BE2C (cell line): ENCODE data around the gene SLC6A9.

Source experiments
- DNase-seq: peaks from one replicate; pipeline ENCODE4 v3.0.0-alpha.2; 2020
- H3K27me3 ChIP-seq: fragments of 250-450 bp; sonication (Bioruptor Pico); 2 replicates; pipeline ENCODE4 v1.5.1; 2020; ENCODE audit warnings: mild to moderate bottlenecking
- H3K36me3 ChIP-seq: fragments of 250-450 bp; sonication (Bioruptor Pico); 2 replicates; pipeline ENCODE4 v1.5.1; 2020; ENCODE audit warnings: mild to moderate bottlenecking
- H3K4me1 ChIP-seq: fragments of 250-450 bp; sonication (Bioruptor Pico); 2 replicates; pipeline ENCODE4 v1.5.1; 2020
- H3K4me3 ChIP-seq: 2 replicates; pipeline ENCODE4 v1.5.1; 2011; ENCODE audit warnings: low read depth, low read length
- H3K9me3 ChIP-seq: fragments of 250-450 bp; sonication (Bioruptor Pico); 2 replicates; pipeline ENCODE4 v1.5.1; 2020
- TF ChIP-seq, protein P1 (sequence below): IDR thresholded peaks from 2 replicates; pipeline ENCODE4 v1.5.1; 2012; ENCODE audit warnings: mild to moderate bottlenecking, low read depth, low read length

SLC6A9 gene

DNA sequence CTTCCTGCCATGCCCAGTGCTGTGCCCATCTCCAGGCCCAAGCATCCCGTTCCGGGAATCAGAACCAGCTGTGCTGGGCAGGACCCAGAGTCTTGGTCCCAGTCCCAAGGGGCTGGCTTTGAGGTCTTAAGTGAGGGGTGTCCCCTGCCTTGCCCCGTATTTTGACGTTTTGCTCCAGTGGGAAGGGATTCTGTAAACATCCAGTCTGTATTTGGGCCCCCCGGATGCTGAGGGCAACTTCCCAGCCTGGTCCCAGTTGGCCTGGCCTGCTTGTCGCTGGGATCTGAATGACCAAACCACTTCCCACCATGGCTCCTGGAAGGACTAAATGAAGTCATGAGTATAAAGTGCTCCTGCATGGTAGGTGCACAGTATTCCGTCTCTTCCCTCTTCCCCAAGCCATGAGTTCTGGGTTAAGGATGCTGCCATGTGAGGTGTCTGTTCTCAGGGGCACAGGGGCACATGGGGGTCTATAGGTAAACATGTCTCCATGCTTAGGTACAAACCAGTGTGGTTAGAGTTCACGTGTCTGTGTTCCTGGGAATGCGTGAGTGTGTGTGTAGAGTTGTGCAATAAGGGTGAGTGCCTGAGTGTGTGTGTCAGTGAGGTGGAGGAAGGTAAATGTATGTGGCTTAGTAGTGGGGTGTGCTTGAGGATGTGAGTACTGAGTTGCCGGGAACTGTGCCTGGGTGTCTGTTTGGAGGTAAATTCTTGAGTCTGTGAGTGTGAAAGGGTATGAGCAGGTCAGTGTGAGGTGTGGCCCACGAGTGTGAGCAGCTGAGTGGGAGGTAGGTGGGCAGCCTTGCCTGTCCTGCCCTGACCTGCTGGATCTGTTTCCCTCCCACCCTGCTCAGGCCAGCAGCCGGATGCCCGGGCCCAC is 50.8 kb downstream of the SLC6A9 start:
- no peak for DNase-seq
- TF ChIP-seq, protein P1, sequence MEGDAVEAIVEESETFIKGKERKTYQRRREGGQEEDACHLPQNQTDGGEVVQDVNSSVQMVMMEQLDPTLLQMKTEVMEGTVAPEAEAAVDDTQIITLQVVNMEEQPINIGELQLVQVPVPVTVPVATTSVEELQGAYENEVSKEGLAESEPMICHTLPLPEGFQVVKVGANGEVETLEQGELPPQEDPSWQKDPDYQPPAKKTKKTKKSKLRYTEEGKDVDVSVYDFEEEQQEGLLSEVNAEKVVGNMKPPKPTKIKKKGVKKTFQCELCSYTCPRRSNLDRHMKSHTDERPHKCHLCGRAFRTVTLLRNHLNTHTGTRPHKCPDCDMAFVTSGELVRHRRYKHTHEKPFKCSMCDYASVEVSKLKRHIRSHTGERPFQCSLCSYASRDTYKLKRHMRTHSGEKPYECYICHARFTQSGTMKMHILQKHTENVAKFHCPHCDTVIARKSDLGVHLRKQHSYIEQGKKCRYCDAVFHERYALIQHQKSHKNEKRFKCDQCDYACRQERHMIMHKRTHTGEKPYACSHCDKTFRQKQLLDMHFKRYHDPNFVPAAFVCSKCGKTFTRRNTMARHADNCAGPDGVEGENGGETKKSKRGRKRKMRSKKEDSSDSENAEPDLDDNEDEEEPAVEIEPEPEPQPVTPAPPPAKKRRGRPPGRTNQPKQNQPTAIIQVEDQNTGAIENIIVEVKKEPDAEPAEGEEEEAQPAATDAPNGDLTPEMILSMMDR: no peak
- Histone ChIP-seq H3K4me1 (no peaks in the 10 kb centered on the region), H3K36me3 (peaks cover 8% of the 10 kb centered on the region), H3K4me3 (peak overlapping the region; percentile 59), H3K27me3 (no peaks in the 10 kb centered on the region), H3K9me3 (no peaks in the 10 kb centered on the region)

DNA sequence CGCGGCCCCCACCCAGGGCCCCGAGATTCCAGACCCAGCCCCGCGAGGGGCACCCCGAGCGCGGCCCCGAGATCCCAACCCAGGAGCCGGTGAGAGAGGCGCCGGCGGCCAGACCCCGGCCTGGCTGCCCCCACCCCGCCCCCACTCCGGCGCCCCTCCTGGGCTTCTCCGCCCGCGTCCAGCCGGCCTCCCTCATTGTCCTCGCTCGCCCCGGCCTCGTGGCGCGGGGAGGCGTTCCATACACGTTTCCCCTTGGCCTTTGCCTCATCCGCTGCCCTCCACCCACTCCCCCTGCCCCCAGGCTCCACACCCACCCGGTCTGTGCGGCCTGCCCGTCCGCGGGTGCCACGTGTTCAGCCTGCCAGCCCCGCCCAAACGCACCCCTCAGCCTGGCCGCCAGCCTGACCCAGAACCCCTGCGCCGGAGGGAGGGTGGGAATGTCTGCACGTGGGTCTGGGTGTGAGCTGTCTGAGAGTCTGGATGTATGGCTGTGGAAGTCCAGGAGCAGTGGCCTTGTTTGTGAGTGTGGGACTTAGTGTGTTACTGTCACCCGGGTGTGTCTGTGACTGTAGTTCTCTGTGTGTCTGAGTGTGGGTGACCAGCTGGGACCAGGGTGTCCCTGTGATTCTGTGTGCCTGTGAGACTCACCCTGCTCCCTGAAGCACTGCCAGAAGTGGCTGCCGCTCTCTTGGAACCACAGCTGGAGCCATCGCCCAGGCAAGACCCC is 51.6 kb downstream of the SLC6A9 start:
- Histone ChIP-seq H3K27me3 (no peaks in the 10 kb centered on the region), H3K9me3 (no peaks in the 10 kb centered on the region), H3K36me3 (peaks cover 8% of the 10 kb centered on the region), H3K4me3 (peak overlapping the region; percentile 59), H3K4me1 (no peaks in the 10 kb centered on the region)
- TF ChIP-seq, protein P1: no peak
- peak; percentile 63 for DNase-seq

DNA sequence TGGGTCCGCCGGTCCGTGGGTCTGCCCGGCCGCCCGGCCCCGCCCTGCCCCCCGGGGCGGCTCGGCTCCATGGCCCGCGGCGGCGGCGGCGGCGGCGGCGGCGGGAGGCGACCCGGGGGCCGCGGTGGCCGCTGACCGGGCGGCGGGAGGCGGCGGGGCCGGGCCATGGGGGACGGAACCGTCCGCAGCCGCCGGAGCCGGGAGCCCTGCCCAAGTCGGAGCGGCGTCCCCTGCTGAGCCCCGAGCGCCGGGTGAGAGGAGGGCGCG is 52.1 kb downstream of the SLC6A9 start:
- Histone ChIP-seq H3K4me3 (peak overlapping the region; percentile 59), H3K27me3 (no peaks in the 10 kb centered on the region), H3K36me3 (peaks cover 8% of the 10 kb centered on the region), H3K9me3 (no peaks in the 10 kb centered on the region), H3K4me1 (no peaks in the 10 kb centered on the region)
- DNase-seq: no peak
- TF ChIP-seq, protein P1: no peak

DNA sequence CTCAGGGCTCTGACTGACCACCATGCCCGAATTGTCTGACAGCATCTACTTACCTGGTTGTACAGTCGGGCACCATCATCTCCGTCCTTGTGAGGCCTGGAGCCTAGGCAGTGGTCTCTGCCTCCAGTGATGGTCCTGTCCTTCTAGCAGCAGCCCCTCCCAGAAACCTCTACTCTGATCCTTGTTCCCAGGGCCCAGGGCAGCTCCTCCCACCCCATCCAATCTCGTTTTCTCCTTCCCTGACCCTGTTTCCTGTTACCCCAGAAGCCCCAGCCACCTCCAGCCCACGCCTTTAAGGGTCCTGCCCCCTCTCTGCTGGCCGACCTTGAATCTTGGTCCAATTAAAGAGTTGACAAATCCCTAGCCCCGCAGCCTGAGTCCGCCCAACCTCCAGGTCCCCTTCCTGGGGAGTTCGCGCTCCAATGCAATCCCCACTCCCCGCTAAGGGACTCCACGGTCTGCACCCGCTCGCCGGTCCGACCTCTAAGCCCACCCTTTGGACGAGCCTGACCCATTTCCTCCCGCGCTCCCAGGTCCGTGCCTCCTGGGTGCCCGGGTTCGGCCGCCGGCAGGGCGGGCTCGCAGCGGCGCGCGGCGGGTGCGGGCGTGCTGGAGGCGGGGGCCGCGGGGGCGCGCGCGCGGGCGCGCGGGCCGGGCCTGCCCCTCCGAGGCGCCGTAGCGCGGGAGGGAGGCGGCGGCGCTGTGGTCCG is 52.6 kb downstream of the SLC6A9 start, which contains the start of gene B4GALT2:
B4GALT2 (plus strand) TSS at position 660 of the 710 bp plus-strand sequence. CDS start 1,951 bp downstream, outside the sequence.
- no peaks in the 10 kb centered on the region for H3K9me3 ChIP-seq
- peak within 1 kb of the TSS; percentile 62 for H3K4me3 ChIP-seq
- H3K36me3 ChIP-seq: peaks cover 8% of the 10 kb centered on the region
- peak; percentile 42 for DNase-seq
- no peaks in the 10 kb centered on the region for H3K4me1 ChIP-seq
- H3K27me3 ChIP-seq: no peaks in the 10 kb centered on the region
- TF ChIP-seq, protein P1: no peak

DNA sequence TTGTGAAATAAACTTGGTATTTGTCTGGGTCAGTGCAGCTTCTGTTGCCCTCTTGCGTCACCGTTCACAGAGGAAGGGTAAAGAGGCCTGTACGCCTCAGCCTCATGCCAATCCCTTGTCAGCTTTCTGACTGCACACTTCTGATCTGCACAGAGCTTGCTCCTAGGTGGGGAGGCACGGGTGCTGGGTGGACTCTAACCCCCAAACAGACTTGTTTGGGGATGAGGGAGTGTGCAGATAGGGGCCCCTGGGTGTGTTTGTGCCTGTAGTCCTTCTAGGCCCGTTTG is 53.1 kb downstream of the SLC6A9 start:
- no peaks in the 10 kb centered on the region for H3K27me3 ChIP-seq
- H3K4me1 ChIP-seq: no peaks in the 10 kb centered on the region
- peaks cover 8% of the 10 kb centered on the region for H3K36me3 ChIP-seq
- TF ChIP-seq, protein P1: no peak
- peak overlapping the region; percentile 62 for H3K4me3 ChIP-seq
- no peak for DNase-seq
- H3K9me3 ChIP-seq: no peaks in the 10 kb centered on the region
